Activated naive CD8-positive, alpha-beta T cell (primary cell): ENCODE measurements around the gene DDX52.
"Not testable (repeated sequence)": the region's sequence is repeated elsewhere in the genome, so short reads cannot be mapped to it uniquely, and the experiment has no call there.

Experiments used
- H3K27ac Mint-ChIP-seq: one replicate; pipeline ENCODE4 v1.8.0; 2021; ENCODE audit warnings: mixed read lengths
- H3K27me3 Mint-ChIP-seq: one replicate; pipeline ENCODE4 v1.8.0; 2021; ENCODE audit warnings: mixed read lengths
- H3K36me3 Mint-ChIP-seq: one replicate; pipeline ENCODE4 v1.8.0; 2021; ENCODE audit warnings: mixed read lengths
- H3K4me1 Mint-ChIP-seq: one replicate; pipeline ENCODE4 v1.8.0; 2021; ENCODE audit warnings: low read depth, mixed read lengths
- H3K4me3 Mint-ChIP-seq: one replicate; pipeline ENCODE4 v1.8.0; 2021; ENCODE audit warnings: mild to moderate bottlenecking, mixed read lengths
- H3K9me3 Mint-ChIP-seq: one replicate; pipeline ENCODE4 v1.8.0; 2021; ENCODE audit warnings: low read depth, mixed read lengths

DDX52 gene

GRCh38 chr17:37643118-37643766, at the start of gene DDX52:
DDX52 (minus strand) TSS chr17:37643446; CDS start chr17:37643420, 26 bp downstream.
- Mint-ChIP-seq H3K9me3 (no peaks in the 10 kb centered on the region), H3K4me3 (peak within 1 kb of the TSS; percentile 97), H3K36me3 (peaks cover 11% of the 10 kb centered on the region), H3K27ac (peak within 1 kb of the TSS; percentile 94), H3K27me3 (peaks cover 23% of the 10 kb centered on the region), H3K4me1 (peaks cover 39% of the 10 kb centered on the region)

GRCh38 chr17:37691807-37692206, 48.6 kb upstream of the DDX52 start:
- no peak overlapping the region for H3K4me3 Mint-ChIP-seq

GRCh38 chr17:37689317-37689716, 46.1 kb upstream of the DDX52 start:
- Mint-ChIP-seq H3K36me3 (no peaks in the 10 kb centered on the region), H3K27me3 (no peaks in the 10 kb centered on the region), H3K4me1 (no peaks in the 10 kb centered on the region), H3K9me3 (no peaks in the 10 kb centered on the region), H3K4me3 (no peak overlapping the region), H3K27ac (no peak overlapping the region)

More at GRCh38 chr17:37691807-37692206, 48.6 kb upstream of the DDX52 start:
- Mint-ChIP-seq H3K36me3 (no peaks in the 10 kb centered on the region), H3K27ac (no peak overlapping the region), H3K9me3 (no peaks in the 10 kb centered on the region), H3K4me1 (no peaks in the 10 kb centered on the region), H3K27me3 (no peaks in the 10 kb centered on the region)

GRCh38 chr17:37683454-37683984, 40.3 kb upstream of the DDX52 start:
- Mint-ChIP-seq H3K4me3 (no peak overlapping the region), H3K36me3 (no peaks in the 10 kb centered on the region), H3K4me1 (peaks cover 14% of the 10 kb centered on the region), H3K27me3 (peaks cover 2% of the 10 kb centered on the region), H3K9me3 (peaks cover under 1% of the 10 kb centered on the region), H3K27ac (no peak overlapping the region)

GRCh38 chr17:37682007-37682406, 38.8 kb upstream of the DDX52 start:
- Mint-ChIP-seq H3K36me3 (no peaks in the 10 kb centered on the region), H3K27ac (no peak overlapping the region), H3K27me3 (peaks cover 5% of the 10 kb centered on the region), H3K4me3 (no peak overlapping the region), H3K9me3 (peaks cover 4% of the 10 kb centered on the region), H3K4me1 (peaks cover 14% of the 10 kb centered on the region)

GRCh38 chr17:37679995-37680394, 36.7 kb upstream of the DDX52 start:
- not testable (repeated sequence) for H3K9me3 Mint-ChIP-seq, H3K27me3 Mint-ChIP-seq, H3K27ac Mint-ChIP-seq, H3K4me3 Mint-ChIP-seq, H3K36me3 Mint-ChIP-seq
- H3K4me1 Mint-ChIP-seq = peaks cover 14% of the 10 kb centered on the region

- Mint-ChIP-seq H3K9me3 (peaks cover 4% of the 10 kb centered on the region), H3K4me1 (peaks cover 2% of the 10 kb centered on the region), H3K27me3 (peaks cover 8% of the 10 kb centered on the region), H3K36me3 (no peaks in the 10 kb centered on the region), H3K4me3 (no peak overlapping the region), H3K27ac (no peak overlapping the region)
Measured at GRCh38 chr17:37678036-37678435, 34.8 kb upstream of the DDX52 start.

- Mint-ChIP-seq H3K4me3 (no peak overlapping the region), H3K4me1 (no peaks in the 10 kb centered on the region)
Measured at GRCh38 chr17:37677021-37677420, 33.8 kb upstream of the DDX52 start.

GRCh38 chr17:37676115-37676925, 33.1 kb upstream of the DDX52 start:
- Mint-ChIP-seq H3K9me3 (peaks cover 4% of the 10 kb centered on the region), H3K4me3 (no peak overlapping the region), H3K27me3 (peaks cover 8% of the 10 kb centered on the region), H3K36me3 (no peaks in the 10 kb centered on the region), H3K4me1 (no peaks in the 10 kb centered on the region), H3K27ac (no peak overlapping the region)

More at GRCh38 chr17:37677021-37677420, 33.8 kb upstream of the DDX52 start:
- no peak overlapping the region for H3K27ac Mint-ChIP-seq
- peaks cover 4% of the 10 kb centered on the region for H3K9me3 Mint-ChIP-seq
- peaks cover 8% of the 10 kb centered on the region for H3K27me3 Mint-ChIP-seq
- no peaks in the 10 kb centered on the region for H3K36me3 Mint-ChIP-seq

- peaks cover 4% of the 10 kb centered on the region for H3K9me3 Mint-ChIP-seq
- H3K27me3 Mint-ChIP-seq = peaks cover 8% of the 10 kb centered on the region
- H3K36me3 Mint-ChIP-seq = no peaks in the 10 kb centered on the region
- H3K27ac Mint-ChIP-seq = no peak overlapping the region
- no peaks in the 10 kb centered on the region for H3K4me1 Mint-ChIP-seq
- H3K4me3 Mint-ChIP-seq = no peak overlapping the region
Measured at GRCh38 chr17:37674511-37674910, 31.3 kb upstream of the DDX52 start.

- Mint-ChIP-seq H3K27ac (no peak overlapping the region), H3K36me3 (no peaks in the 10 kb centered on the region), H3K27me3 (peaks cover 7% of the 10 kb centered on the region), H3K9me3 (peaks cover 1% of the 10 kb centered on the region), H3K4me1 (no peaks in the 10 kb centered on the region), H3K4me3 (no peak overlapping the region)
Measured at GRCh38 chr17:37673386-37673785, 30.1 kb upstream of the DDX52 start.

- H3K27ac Mint-ChIP-seq = no peak overlapping the region
- no peak overlapping the region for H3K4me3 Mint-ChIP-seq
- H3K9me3 Mint-ChIP-seq = no peaks in the 10 kb centered on the region
- H3K4me1 Mint-ChIP-seq = no peaks in the 10 kb centered on the region
- H3K36me3 Mint-ChIP-seq = no peaks in the 10 kb centered on the region
- peaks cover 6% of the 10 kb centered on the region for H3K27me3 Mint-ChIP-seq
Measured at GRCh38 chr17:37672548-37673078, 29.4 kb upstream of the DDX52 start.

- Mint-ChIP-seq H3K27ac (no peak overlapping the region), H3K36me3 (no peaks in the 10 kb centered on the region), H3K27me3 (peaks cover 6% of the 10 kb centered on the region)
Measured at GRCh38 chr17:37671824-37672547, 28.7 kb upstream of the DDX52 start.

GRCh38 chr17:37671028-37671823, 28.0 kb upstream of the DDX52 start:
- Mint-ChIP-seq H3K4me3 (no peak overlapping the region), H3K27me3 (peaks cover 6% of the 10 kb centered on the region), H3K36me3 (no peaks in the 10 kb centered on the region), H3K4me1 (no peaks in the 10 kb centered on the region), H3K9me3 (no peaks in the 10 kb centered on the region), H3K27ac (no peak overlapping the region)

More at GRCh38 chr17:37671824-37672547, 28.7 kb upstream of the DDX52 start:
- H3K4me3 Mint-ChIP-seq = no peak overlapping the region
- H3K4me1 Mint-ChIP-seq = no peaks in the 10 kb centered on the region
- no peaks in the 10 kb centered on the region for H3K9me3 Mint-ChIP-seq
